K562 (cell line): ENCODE measurements around the gene HLCS. TPM values are rescaled to one million over a fixed set of nuclear protein-coding genes. Genes with fewer than 3 reads are reported as not detected.

Experiments used
- ARID2 ChIP-seq: fragments of 450-650 bp; IDR thresholded peaks from 2 replicates; pipeline ENCODE4 v1.6.1; 2017; ENCODE audit warnings: antibody characterized with exemption, mild to moderate bottlenecking
- E2F6 ChIP-seq, 2 experiments: IDR thresholded peaks; 2 replicates each; pipeline ENCODE4 v1.6.1; 2011; ENCODE audit warnings: borderline replicate concordance in 1 of 2, control low read depth in 1 of 2, low read depth in 1 of 2, low read length in 1 of 2, mild to moderate bottlenecking in 1 of 2, mixed read lengths in 1 of 2, moderate library complexity in 1 of 2; ENCODE audit not compliant: insufficient read depth in 1 of 2, insufficient read length in 1 of 2, poor library complexity in 1 of 2, severe bottlenecking in 1 of 2; ENCODE audit errors: extremely low read depth in 1 of 2
- RCOR1 ChIP-seq, 2 experiments: IDR thresholded peaks; 2 replicates each; pipeline ENCODE4 v1.6.1; 2012; ENCODE audit warnings: low read depth in 2 of 2, low read length in 2 of 2, borderline replicate concordance in 1 of 2, improper control_type of control experiment in 1 of 2
- SMARCA4 ChIP-seq: fragments of 450-650 bp; IDR thresholded peaks from 2 replicates; pipeline ENCODE4 v1.6.1; 2016
- TEAD4 ChIP-seq, 2 experiments: sonication (generic) in 1 of 2; formaldehyde crosslinking in 1 of 2; IDR thresholded peaks; 2 replicates each; pipeline versions ENCODE4 v1.6.1 to v1.8.0; 2012 to 2022; ENCODE audit warnings: borderline replicate concordance in 1 of 2, inconsistent platforms in 1 of 2, low read length in 1 of 2, mild to moderate bottlenecking in 1 of 2, missing genetic modification reagents in 1 of 2
- ZNF140 ChIP-seq: fragments of 250-450 bp; sonication (Bioruptor Pico); IDR thresholded peaks from 2 replicates; pipeline ENCODE4 v1.8.0; 2021; ENCODE audit warnings: moderate library complexity, mild to moderate bottlenecking, inconsistent platforms
- ZNF274 ChIP-seq: IDR thresholded peaks from 2 replicates; pipeline ENCODE4 v1.6.1; 2011; ENCODE audit warnings: low read depth, mild to moderate bottlenecking, low read length, moderate library complexity, borderline replicate concordance
- polyA plus RNA-seq, 8 experiments: library from polyadenylated mRNA; depleted of rRNA in 4 of 8; stranded (reverse) in 5 of 8; unstranded in 3 of 8; fragments of >200 nt; fragmentation: Nextera tagmentation in 2 of 8; fragmentation: Illumina TruSeq in 1 of 8; extraction: Ambion mirVana in 2 of 8; extraction: Trizol in 1 of 8; gene quantifications; 2 replicates each; pipeline versions ENCODE4 v1.2.1 to v1.2.3, GENCODE V29; 2011 to 2014; ENCODE audit warnings: inconsistent platforms in 1 of 8, missing spikeins in 1 of 8
- total RNA-seq, 7 experiments: library from RNA; depleted of rRNA in 6 of 7; stranded (reverse); fragments of >200 nt in 6 of 7; fragmentation: Illumina TruSeq in 2 of 7; extraction: Trizol in 2 of 7; gene quantifications; 2 replicates each; pipeline versions ENCODE4 v1.2.1 to v1.2.3, GENCODE V29; 2011 to 2021; ENCODE audit warnings: low replicate concordance in 1 of 7
- TF ChIP-seq, protein P1 (sequence below): conservative IDR thresholded peaks from 2 replicates; pipeline ENCODE4 v1.6.1; 2011; ENCODE audit warnings: low read depth, mild to moderate bottlenecking, low read length; ENCODE audit not compliant: control insufficient read depth
- TF ChIP-seq, protein P2 (sequence below): fragments of 250-450 bp; sonication (Bioruptor Pico); IDR thresholded peaks from 2 replicates; pipeline ENCODE4 v1.4.0; 2020

HLCS gene
- total and polyA plus RNA-seq, 9 of the 15 experiments (the other 6 are each of a cell fraction or from before 2014, with no cell fraction given): 3.0 to 21.5 (median 17.1) TPM

- TF ChIP-seq E2F6 (IDR thresholded peaks at IDR 0.05; ENCODE audit: borderline replicate concordance in 1 of 2, extremely low read depth in 1 of 2, insufficient read depth in 1 of 2, insufficient read length in 1 of 2, low read depth in 1 of 2, low read length in 1 of 2, poor library complexity in 1 of 2, severe bottlenecking in 1 of 2): no peak
- no peak for TF ChIP-seq TEAD4 (IDR thresholded peaks at IDR 0.05; ENCODE audit: low read length)
- TF ChIP-seq TEAD4 (CRISPR knock-in tag; IDR thresholded peaks at IDR 0.05; ENCODE audit: borderline replicate concordance): no peak
- TF ChIP-seq, protein P1, sequence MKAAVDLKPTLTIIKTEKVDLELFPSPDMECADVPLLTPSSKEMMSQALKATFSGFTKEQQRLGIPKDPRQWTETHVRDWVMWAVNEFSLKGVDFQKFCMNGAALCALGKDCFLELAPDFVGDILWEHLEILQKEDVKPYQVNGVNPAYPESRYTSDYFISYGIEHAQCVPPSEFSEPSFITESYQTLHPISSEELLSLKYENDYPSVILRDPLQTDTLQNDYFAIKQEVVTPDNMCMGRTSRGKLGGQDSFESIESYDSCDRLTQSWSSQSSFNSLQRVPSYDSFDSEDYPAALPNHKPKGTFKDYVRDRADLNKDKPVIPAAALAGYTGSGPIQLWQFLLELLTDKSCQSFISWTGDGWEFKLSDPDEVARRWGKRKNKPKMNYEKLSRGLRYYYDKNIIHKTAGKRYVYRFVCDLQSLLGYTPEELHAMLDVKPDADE: no peak
- TF ChIP-seq ZNF140: no peak
- TF ChIP-seq ARID2: no peak
- TF ChIP-seq ZNF274: no peak
- no peak for TF ChIP-seq SMARCA4
- no peak for TF ChIP-seq RCOR1 (IDR thresholded peaks at IDR 0.05; ENCODE audit: borderline replicate concordance in 1 of 2, low read depth in 2 of 2, low read length in 2 of 2)
- TF ChIP-seq, protein P2, sequence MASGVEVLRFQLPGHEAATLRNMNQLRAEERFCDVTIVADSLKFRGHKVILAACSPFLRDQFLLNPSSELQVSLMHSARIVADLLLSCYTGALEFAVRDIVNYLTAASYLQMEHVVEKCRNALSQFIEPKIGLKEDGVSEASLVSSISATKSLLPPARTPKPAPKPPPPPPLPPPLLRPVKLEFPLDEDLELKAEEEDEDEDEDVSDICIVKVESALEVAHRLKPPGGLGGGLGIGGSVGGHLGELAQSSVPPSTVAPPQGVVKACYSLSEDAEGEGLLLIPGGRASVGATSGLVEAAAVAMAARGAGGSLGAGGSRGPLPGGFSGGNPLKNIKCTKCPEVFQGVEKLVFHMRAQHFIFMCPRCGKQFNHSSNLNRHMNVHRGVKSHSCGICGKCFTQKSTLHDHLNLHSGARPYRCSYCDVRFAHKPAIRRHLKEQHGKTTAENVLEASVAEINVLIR (CRISPR knock-in tag): no peak
These were observed 76.4 kb downstream of the HLCS start (continued) for GRCh38 chr21:36890086-36890485.
